ENCODE measurements around the gene CYP4F8.

Gene CYP4F8

GRCh38 chr19:15616627-15617270, 1.7 kb downstream of the CYP4F8 start:
- no peak for DNase-seq

- DNase-seq, result no peak
These were observed 3.3 kb downstream of the CYP4F8 start for GRCh38 chr19:15618321-15618720.

DNA sequence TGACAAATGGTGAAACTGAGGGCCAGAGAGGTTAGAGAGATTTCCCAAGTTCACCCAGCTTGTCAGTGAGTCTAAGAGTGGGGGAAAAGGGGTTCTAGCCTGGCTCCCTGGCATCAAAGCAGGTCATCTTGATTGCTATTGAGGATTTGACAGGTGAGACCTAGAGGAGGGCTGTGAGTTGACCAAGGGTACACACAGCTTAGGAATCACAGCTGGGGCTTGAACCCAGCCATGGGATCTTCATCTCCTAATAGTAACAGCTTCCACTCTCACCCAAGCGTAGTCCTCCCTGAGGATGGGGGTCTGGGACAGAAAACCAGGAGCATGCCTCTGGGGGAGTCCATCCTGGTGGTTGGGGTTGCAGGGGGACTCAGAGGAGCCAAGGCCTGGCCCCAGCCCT, 6.8 kb downstream of the CYP4F8 start:
- DNase-seq, result no peak

DNA sequence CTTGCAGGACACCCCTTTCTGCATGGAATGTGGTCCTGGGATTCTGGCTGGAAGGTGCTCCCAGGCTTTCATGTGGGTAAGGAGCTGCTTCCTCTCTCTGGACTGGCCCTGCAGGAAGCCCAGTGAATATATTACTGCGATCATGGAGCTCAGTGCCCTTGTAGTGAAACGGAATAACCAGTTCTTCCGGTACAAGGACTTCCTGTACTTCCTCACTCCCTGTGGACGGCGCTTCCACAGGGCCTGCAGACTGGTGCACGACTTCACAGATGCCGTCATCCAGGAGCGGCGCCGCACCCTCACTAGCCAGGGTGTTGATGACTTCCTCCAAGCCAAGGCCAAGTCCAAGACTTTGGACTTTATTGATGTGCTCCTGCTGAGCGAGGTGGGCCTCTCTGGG, 8.0 kb downstream of the CYP4F8 start:
- no peak for DNase-seq

DNA sequence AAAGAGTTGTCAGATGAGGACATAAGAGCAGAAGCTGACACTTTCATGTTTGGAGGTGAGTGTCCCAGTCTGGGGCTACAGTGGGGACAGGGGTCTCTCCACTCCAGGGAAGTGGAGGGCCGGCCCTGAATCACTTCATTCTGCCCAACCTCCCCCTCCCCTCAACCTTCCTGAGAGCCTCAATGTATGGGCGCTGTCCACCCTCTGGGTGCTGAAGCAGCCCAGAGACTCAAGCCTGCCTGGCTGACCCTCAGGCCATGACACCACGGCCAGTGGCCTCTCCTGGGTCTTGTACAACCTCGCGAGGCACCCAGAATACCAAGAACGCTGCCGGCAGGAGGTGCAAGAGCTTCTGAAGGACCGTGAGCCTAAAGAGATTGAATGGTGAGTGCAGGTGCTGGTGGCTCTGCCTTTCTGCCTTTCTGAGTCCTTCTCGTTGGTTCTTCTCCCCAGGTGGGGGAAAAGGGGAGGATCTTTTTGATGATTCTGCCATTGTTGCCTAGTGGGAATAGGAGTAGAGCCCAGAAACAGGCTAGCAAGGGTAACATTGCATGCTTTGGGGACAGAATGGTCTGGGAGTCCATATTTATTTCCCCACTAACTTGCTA, 8.8 kb downstream of the CYP4F8 start:
- no peak for DNase-seq

DNA sequence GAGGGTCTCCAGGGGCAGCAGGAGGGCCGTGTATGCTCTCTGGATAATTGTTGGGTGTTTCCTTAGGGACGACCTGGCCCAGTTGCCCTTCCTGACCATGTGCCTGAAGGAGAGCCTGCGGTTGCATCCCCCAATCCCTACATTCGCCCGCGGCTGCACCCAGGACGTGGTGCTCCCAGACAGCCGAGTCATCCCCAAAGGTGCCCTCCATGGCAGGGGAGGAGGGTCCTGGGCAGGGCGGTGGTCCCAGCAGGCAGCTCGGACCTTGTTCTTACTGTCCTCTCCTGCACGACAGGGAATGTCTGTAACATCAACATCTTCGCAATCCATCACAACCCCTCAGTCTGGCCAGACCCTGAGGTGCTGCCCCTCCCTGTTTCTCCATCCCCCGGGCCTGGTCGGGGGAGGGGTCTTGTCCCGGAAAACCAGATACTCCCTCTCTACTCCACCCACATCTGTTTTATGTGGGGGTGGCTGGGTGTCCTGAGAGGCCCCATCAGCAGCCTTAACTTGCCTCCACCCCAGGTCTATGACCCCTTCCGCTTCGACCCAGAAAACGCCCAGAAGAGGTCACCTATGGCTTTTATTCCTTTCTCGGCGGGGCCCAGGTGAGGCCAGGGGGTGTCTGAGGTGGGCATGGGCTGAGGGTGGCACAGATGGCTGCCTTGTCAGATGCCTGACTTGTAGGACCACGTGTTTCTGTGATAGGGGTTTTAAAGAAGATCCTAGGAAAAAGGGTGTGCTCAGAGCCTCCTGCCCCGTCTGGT, 13.4 kb downstream of the CYP4F8 start:
- no peak for DNase-seq

DNA sequence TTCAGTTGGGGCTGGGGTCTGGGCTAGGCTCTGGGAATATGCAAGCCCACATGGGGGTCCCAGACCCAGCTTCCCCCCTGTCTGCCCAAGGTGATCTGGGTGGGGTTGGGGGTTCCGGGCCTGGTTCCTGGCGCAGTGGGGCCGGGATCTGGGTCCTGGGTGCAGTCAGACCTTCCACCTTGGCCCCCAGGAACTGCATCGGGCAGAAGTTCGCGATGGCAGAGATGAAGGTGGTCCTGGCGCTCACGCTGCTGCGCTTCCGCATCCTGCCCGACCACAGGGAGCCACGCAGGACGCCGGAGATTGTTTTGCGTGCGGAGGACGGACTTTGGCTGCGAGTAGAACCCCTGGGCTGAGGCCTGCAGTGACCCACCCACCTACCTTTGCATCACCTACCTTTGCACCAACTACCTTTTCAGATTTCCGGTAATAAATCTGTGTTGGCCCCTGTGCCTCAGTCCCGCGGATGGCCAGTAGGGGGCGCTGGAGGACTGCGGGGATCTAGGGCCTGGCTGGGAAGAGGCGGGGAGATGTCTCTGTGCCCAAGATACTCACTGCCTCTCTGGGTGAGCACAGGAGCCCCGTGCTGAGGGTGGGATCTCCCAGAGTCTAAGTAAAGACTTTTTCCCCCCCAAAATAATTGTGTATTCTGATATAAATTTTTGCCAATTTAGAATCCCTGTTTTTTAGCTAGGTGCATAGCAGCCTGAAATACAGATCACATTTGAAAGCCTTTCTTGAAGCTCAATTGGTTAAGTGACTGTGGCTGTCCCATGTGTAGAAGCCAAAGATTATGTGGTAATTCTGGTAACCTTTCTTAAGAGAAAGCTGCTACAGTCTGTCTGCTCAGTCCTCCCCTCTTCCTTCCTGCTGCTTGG, 14.2 kb downstream of the CYP4F8 start:
- peak in 1 of 2 experiments; percentile 63 for DNase-seq

GRCh38 chr19:15631817-15632216, 16.8 kb downstream of the CYP4F8 start:
- DNase-seq, result peak in 1 of 2 experiments; percentile 3

GRCh38 chr19:15633082-15633835, 18.2 kb downstream of the CYP4F8 start:
- DNase-seq, result no peak

- no peak for DNase-seq
These were observed 19.1 kb downstream of the CYP4F8 start for GRCh38 chr19:15634105-15634504.

GRCh38 chr19:15635016-15635805, 20.2 kb downstream of the CYP4F8 start:
- no peak for DNase-seq

- no peak for DNase-seq
These were observed 21.0 kb downstream of the CYP4F8 start for GRCh38 chr19:15636026-15636425.

DNA sequence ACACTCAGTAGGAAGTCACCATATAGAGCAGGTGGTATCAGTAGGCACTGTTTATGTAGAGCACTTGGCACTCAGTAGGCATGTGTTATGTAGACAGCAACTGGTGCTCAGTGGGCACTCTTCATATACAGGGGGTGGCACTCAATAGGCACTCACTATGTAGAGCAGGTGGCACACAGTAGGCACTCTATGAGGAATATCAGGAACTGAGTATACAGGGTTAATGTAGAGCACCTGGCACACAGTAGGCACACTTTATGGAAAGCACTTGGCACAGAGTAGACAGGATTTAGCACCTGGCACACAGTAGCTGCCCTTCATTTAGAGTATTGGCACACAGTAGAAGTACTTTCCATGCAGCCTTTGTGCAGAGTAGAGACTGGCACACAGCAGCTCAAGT, 24.6 kb downstream of the CYP4F8 start:
- DNase-seq, result no peak

GRCh38 chr19:15640294-15640903, 25.4 kb downstream of the CYP4F8 start, which contains the start of gene CYP4F3:
TSS of gene CYP4F3 (plus strand) at chr19:15640897. CDS start at chr19:15641416, 519 bp downstream.
- no peak for DNase-seq

DNA sequence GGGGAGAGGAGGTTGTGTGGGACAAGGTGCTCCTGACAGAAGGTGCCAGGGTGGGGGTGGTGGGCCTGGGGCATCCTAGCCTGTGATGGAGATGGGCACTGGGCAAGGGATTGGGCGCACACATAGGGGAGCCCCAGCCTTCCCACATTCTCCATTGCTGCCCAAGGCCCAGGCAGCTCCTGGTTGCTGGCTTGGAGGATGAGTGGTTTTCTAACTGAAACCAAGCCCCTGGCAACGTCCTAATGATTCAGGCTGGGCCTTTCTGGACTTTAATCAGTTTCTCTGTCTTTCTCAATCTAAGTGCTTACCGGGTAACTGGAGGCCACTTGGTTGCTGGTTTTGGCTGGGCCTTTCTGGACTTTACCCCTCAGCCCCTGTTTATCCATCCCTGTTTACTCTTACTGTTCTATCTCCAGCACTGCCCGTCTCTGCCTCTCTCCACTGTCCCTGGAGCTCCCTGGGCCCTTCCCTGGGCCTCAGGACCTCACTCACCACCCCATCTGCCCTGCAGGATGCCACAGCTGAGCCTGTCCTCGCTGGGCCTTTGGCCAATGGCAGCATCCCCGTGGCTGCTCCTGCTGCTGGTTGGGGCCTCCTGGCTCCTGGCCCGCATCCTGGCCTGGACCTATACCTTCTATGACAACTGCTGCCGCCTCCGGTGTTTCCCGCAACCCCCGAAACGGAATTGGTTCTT, 26.0 kb downstream of the CYP4F8 start:
- DNase-seq, result no peak

DNA sequence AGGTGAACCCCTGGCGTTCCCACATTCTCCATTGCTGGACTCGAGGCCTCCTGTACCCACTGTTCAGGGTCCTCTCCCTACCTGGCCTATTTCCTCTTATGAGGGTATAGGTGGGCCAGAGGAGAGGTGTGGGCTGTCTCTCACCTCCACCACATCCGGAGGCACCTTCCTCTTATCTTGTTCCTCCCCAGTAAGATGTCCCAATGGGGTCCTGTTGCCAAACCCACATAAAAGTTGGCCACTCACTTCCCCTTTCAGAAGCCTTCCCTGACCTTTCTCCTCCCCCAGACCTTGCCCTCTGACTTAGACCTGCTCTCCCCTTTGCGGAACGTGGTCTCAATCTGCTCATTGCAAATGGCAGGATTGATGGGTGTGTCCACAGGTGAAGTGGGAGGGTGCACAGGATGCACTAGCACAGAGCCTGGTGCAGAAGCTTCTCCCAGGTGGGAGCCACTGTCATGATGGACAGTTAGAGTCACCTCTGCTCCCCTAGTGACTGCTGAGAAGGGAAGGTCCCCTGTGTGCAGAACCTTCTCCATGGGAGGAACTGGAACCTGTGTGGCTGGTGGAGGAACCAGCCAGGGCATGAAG, 27.0 kb downstream of the CYP4F8 start:
- DNase-seq, result no peak

GRCh38 chr19:15642807-15643206, 27.8 kb downstream of the CYP4F8 start:
- no peak for DNase-seq

DNA sequence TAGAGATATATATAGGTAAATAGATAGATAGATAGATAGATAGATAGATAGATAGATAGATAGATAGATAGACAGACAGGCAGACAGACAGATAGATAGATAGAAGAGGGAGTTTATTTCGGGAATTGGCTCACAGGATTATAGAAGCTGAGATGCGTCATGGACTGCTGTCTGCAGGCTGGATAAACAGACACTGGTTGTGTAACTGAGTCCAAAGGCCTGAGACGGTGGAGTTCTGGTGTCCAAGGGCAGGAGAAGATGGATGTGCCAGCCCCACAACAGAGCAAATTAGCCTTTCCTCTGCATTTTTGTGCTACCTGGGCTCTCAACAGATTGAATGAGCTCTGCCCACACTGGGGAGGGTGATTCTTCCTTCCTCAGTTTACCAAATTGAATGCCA, 28.4 kb downstream of the CYP4F8 start:
- DNase-seq, result no peak

- DNase-seq, result no peak
These were observed 29.2 kb downstream of the CYP4F8 start for GRCh38 chr19:15644066-15644741.
